PC-3 (cell line): ENCODE measurements around the gene DMD. TPM values are rescaled to one million over a fixed set of nuclear protein-coding genes. Genes with fewer than 3 reads are reported as not detected.
A peak's percentile ranks its signal among the peaks of the same experiment; 100 is the strongest.

Source experiments
- ATAC-seq: fragments of 200-7000 bp; cut with Tn5 transposase; 2 replicates; pipeline ENCODE4 v1.9.1; 2020; ENCODE audit warnings: mild to moderate bottlenecking, moderate library complexity
- BruUV-seq: library from RNA; stranded (reverse); fragments of 400-500 nt; replicated peaks from 2 replicates; lab custom pipeline; 2021; lab: Mats Ljungman, UMichigan
- CTCF ChIA-PET: fragments of 300-600 bp; sonication (Branson Sonifier 250); formaldehyde crosslinking; loops from one replicate; lab custom pipeline; 2022; ENCODE audit warnings: antibody characterized with exemption; lab: Charles Lee
- POLR2A ChIA-PET: fragments of 300-600 bp; sonication (Branson Sonifier 250); formaldehyde crosslinking; loops from one replicate; lab custom pipeline; 2022; ENCODE audit warnings: antibody characterized with exemption; ENCODE audit not compliant: unreplicated experiment; lab: Charles Lee
- DNase-seq: peaks from one replicate; pipeline ENCODE4 v3.0.0-alpha.2; 2015
- H2AFZ ChIP-seq: fragments of 300-600 bp; sonication (generic); 2 replicates; pipeline ENCODE4 v1.6.0; 2016; ENCODE audit warnings: antibody characterized with exemption, low read length
- H3F3A ChIP-seq: fragments of 300-600 bp; sonication (generic); one replicate; pipeline ENCODE4 v1.6.0; 2017; ENCODE audit warnings: antibody characterized with exemption, low read length, control low read depth, mild to moderate bottlenecking; ENCODE audit not compliant: unreplicated experiment
- H3K27ac ChIP-seq: fragments of 300-600 bp; sonication (generic); 2 replicates; pipeline ENCODE4 v1.5.1; 2016; ENCODE audit warnings: mild to moderate bottlenecking, low read length
- H3K27me3 ChIP-seq: fragments of 300-600 bp; sonication (generic); 2 replicates; pipeline ENCODE4 v1.6.1; 2016; ENCODE audit warnings: low read length, mixed read lengths
- H3K36me3 ChIP-seq: fragments of 300-600 bp; sonication (generic); 2 replicates; pipeline ENCODE4 v1.6.1; 2016; ENCODE audit warnings: low read depth, mixed run types, low read length, mixed read lengths
- H3K4me1 ChIP-seq: fragments of 300-600 bp; sonication (generic); 2 replicates; pipeline ENCODE4 v1.5.1; 2016; ENCODE audit warnings: low read length; ENCODE audit not compliant: insufficient read depth
- H3K4me2 ChIP-seq: fragments of 300-600 bp; sonication (generic); 2 replicates; pipeline ENCODE4 v1.6.0; 2016; ENCODE audit warnings: low read length
- H3K4me3 ChIP-seq: fragments of 300-600 bp; sonication (generic); 2 replicates; pipeline ENCODE4 v1.5.1; 2016; ENCODE audit warnings: mild to moderate bottlenecking, low read length, mixed read lengths
- H3K79me2 ChIP-seq: fragments of 300-600 bp; sonication (generic); 2 replicates; pipeline ENCODE4 v1.6.1; 2017; ENCODE audit warnings: low read length, mixed read lengths
- H3K9ac ChIP-seq: fragments of 300-600 bp; sonication (generic); 2 replicates; pipeline ENCODE4 v1.6.0; 2016; ENCODE audit warnings: mild to moderate bottlenecking, low read length
- H3K9me2 ChIP-seq: fragments of 300-600 bp; sonication (generic); replicated peaks from 2 replicates; pipeline ENCODE4 v1.6.1; 2016; ENCODE audit warnings: mixed run types, low read length, mixed read lengths
- H3K9me3 ChIP-seq: fragments of 300-600 bp; sonication (generic); 2 replicates; pipeline ENCODE4 v1.6.1; 2016; ENCODE audit warnings: low read length, mixed read lengths
- H4K20me1 ChIP-seq: fragments of 300-600 bp; sonication (generic); 2 replicates; pipeline ENCODE4 v1.6.1; 2016; ENCODE audit warnings: low read length, mixed read lengths
- CTCF ChIP-seq: fragments of 300-600 bp; sonication (generic); conservative IDR thresholded peaks from 2 replicates; pipeline ENCODE4 v1.5.1; 2017; ENCODE audit warnings: antibody characterized with exemption, low read depth, mild to moderate bottlenecking, low read length
- EZH2 ChIP-seq: fragments of 300-600 bp; sonication (generic); IDR thresholded peaks from one replicate; pipeline ENCODE4 v1.6.1; 2017; ENCODE audit warnings: antibody characterized with exemption, mild to moderate bottlenecking, low read length; ENCODE audit not compliant: unreplicated experiment
- EZH2phosphoT487 ChIP-seq: fragments of 300-600 bp; sonication (generic); IDR thresholded peaks from 2 replicates; pipeline ENCODE4 v1.6.1; 2018; ENCODE audit warnings: mild to moderate bottlenecking, antibody characterized with exemption, low read length, borderline replicate concordance
- intact Hi-C: fragments of 100-400 bp; cut with micrococcal nuclease; formaldehyde crosslinking; loops from 2 replicates; pipeline ENCODE4 v1.9.0; 2023
- total RNA-seq: library from RNA; depleted of rRNA; stranded (reverse); fragments of >200 nt; gene quantifications from 2 replicates; pipeline ENCODE4 v1.2.3, GENCODE V29; 2014

The DMD gene
- total RNA-seq, 1 experiment from 2014 or later: not detected

- no peak overlapping the region for H2AFZ ChIP-seq
- CTCF ChIA-PET: no interaction called here
- DNase-seq: peak; percentile 43
- TF ChIP-seq EZH2 (no peak), EZH2phosphoT487 (no peak), CTCF (peak; percentile 66)
- no peak for ATAC-seq
- H3K9me3 ChIP-seq: no peaks in the 10 kb centered on the region
- H3K79me2 ChIP-seq: no peaks in the 10 kb centered on the region
- intact Hi-C loops: no loop called here
- BruUV-seq: no TSS peak
- no peaks in the 10 kb centered on the region for H3K36me3 ChIP-seq
- H3K9ac ChIP-seq: no peak overlapping the region
- H3K9me2 ChIP-seq: no peaks in the 10 kb centered on the region
- H3K4me2 ChIP-seq: no peak overlapping the region
- H3F3A ChIP-seq: no peaks in the 10 kb centered on the region
- no peaks in the 10 kb centered on the region for H3K4me1 ChIP-seq
- no peak overlapping the region for H3K27ac ChIP-seq
- H3K4me3 ChIP-seq: no peak overlapping the region
- H3K27me3 ChIP-seq: no peaks in the 10 kb centered on the region
- H4K20me1 ChIP-seq: no peaks in the 10 kb centered on the region
- POLR2A ChIA-PET: no interaction called here
Observed at GRCh38 chrX:31658360-31658759, 1553.0 kb downstream of the DMD start.

- H2AFZ ChIP-seq: no peak overlapping the region
- no peaks in the 10 kb centered on the region for H3K9me3 ChIP-seq
- intact Hi-C loops: no loop called here
- CTCF ChIA-PET: no interaction called here
- DNase-seq: no peak
- H3K4me1 ChIP-seq: no peaks in the 10 kb centered on the region
- no peaks in the 10 kb centered on the region for H3K27me3 ChIP-seq
- no peak overlapping the region for H3K4me2 ChIP-seq
- no peaks in the 10 kb centered on the region for H3K9me2 ChIP-seq
- no peak overlapping the region for H3K9ac ChIP-seq
- POLR2A ChIA-PET: no interaction called here
- no peaks in the 10 kb centered on the region for H4K20me1 ChIP-seq
- no TSS peak for BruUV-seq
- no peaks in the 10 kb centered on the region for H3F3A ChIP-seq
- H3K36me3 ChIP-seq: no peaks in the 10 kb centered on the region
- TF ChIP-seq EZH2 (no peak), CTCF (no peak), EZH2phosphoT487 (no peak)
- no peak for ATAC-seq
- H3K27ac ChIP-seq: no peak overlapping the region
- H3K79me2 ChIP-seq: no peaks in the 10 kb centered on the region
- H3K4me3 ChIP-seq: no peak overlapping the region
Observed at GRCh38 chrX:31656013-31656412, 1555.3 kb downstream of the DMD start.

GRCh38 chrX:31653422-31653821, 1557.9 kb downstream of the DMD start:
- ATAC-seq: no peak
- Histone ChIP-seq H3K9me2 (no peaks in the 10 kb centered on the region), H3K27ac (no peak overlapping the region), H4K20me1 (no peaks in the 10 kb centered on the region), H3K4me3 (no peak overlapping the region), H2AFZ (no peak overlapping the region), H3K9ac (no peak overlapping the region), H3K4me2 (no peak overlapping the region), H3K9me3 (no peaks in the 10 kb centered on the region), H3K4me1 (no peaks in the 10 kb centered on the region), H3K27me3 (no peaks in the 10 kb centered on the region), H3K79me2 (no peaks in the 10 kb centered on the region), H3K36me3 (no peaks in the 10 kb centered on the region), H3F3A (no peaks in the 10 kb centered on the region)
- intact Hi-C loops: no loop called here
- BruUV-seq: no TSS peak
- DNase-seq: no peak
- POLR2A ChIA-PET: no interaction called here
- TF ChIP-seq CTCF: no peak
- no peak for TF ChIP-seq EZH2phosphoT487
- no peak for TF ChIP-seq EZH2
- CTCF ChIA-PET: no interaction called here
